HEK293 (cell line): Measurements from ENCODE around the gene RHEX.

ENCODE experiments used
- CTCF ChIA-PET: fragments of 350-600 bp; formaldehyde crosslinking; extraction: SDS; loops from one replicate; lab custom pipeline; 2021; ENCODE audit warnings: antibody characterized with exemption; lab: Yijun Ruan, JAX
- POLR2A ChIA-PET: fragments of 300-600 bp; formaldehyde crosslinking; extraction: SDS; loops from one replicate; lab custom pipeline; 2020; ENCODE audit warnings: antibody characterized with exemption, inconsistent platforms; lab: Yijun Ruan, JAX
- H3K27ac ChIP-seq: fragments of 200-500 bp; sonication (Bioruptor generic); 2 replicates; pipeline ENCODE4 v1.5.1; 2014; ENCODE audit warnings: low read depth, low read length, control low read depth, inconsistent platforms; ENCODE audit errors: extremely low read depth
- H3K36me3 ChIP-seq, 2 experiments: fragments of 200-500 bp in 1 of 2; sonication (Bioruptor generic) in 1 of 2; 1 replicate in 1 of 2; 2 replicates in 1 of 2; pipeline ENCODE4 v1.5.1; 2014 to 2017; ENCODE audit warnings: inconsistent platforms in 2 of 2, low read length in 2 of 2; ENCODE audit not compliant: control insufficient read depth in 2 of 2, insufficient read depth in 1 of 2
- H3K4me1 ChIP-seq: fragments of 200-500 bp; sonication (Bioruptor generic); 2 replicates; pipeline ENCODE4 v1.5.1; 2014; ENCODE audit warnings: mild to moderate bottlenecking, low read length, inconsistent platforms; ENCODE audit not compliant: control insufficient read depth, insufficient read depth
- H3K4me3 ChIP-seq: 2 replicates; pipeline ENCODE4 v1.5.1; 2011; ENCODE audit warnings: low read depth, mild to moderate bottlenecking, control low read depth, low read length, moderate library complexity
- H3K9me3 ChIP-seq: fragments of 200-500 bp; sonication (Bioruptor generic); 2 replicates; pipeline ENCODE4 v1.5.1; 2014; ENCODE audit warnings: low read depth, low read length, inconsistent platforms; ENCODE audit not compliant: control insufficient read depth, insufficient read depth
- GFI1B ChIP-seq: fragments of 450-650 bp; formaldehyde crosslinking; IDR thresholded peaks from 2 replicates; pipeline ENCODE4 v1.5.1; 2016; ENCODE audit warnings: missing biosample characterization, missing genetic modification characterization
- GLIS2 ChIP-seq: fragments of 450-650 bp; formaldehyde crosslinking; IDR thresholded peaks from 2 replicates; pipeline ENCODE4 v1.5.1; 2016; ENCODE audit warnings: missing biosample characterization, missing genetic modification characterization
- IKZF3 ChIP-seq: fragments of 450-650 bp; IDR thresholded peaks from 2 replicates; pipeline ENCODE4 v1.5.0; 2018; ENCODE audit warnings: missing biosample characterization, mild to moderate bottlenecking, missing genetic modification characterization, moderate library complexity
- KLF10 ChIP-seq: fragments of 450-650 bp; IDR thresholded peaks from 2 replicates; pipeline ENCODE4 v1.5.1; 2018; ENCODE audit warnings: missing biosample characterization, mild to moderate bottlenecking, missing genetic modification characterization
- PRDM10 ChIP-seq: fragments of 450-650 bp; formaldehyde crosslinking; IDR thresholded peaks from 2 replicates; pipeline ENCODE4 v1.5.1; 2016; ENCODE audit warnings: missing biosample characterization, missing genetic modification characterization
- PRDM4 ChIP-seq: fragments of 450-650 bp; formaldehyde crosslinking; IDR thresholded peaks from 2 replicates; pipeline ENCODE4 v1.5.1; 2017; ENCODE audit warnings: missing biosample characterization, missing genetic modification characterization
- RBAK ChIP-seq: fragments of 450-650 bp; formaldehyde crosslinking; IDR thresholded peaks from 2 replicates; pipeline ENCODE4 v1.5.1; 2016; ENCODE audit warnings: missing biosample characterization, missing genetic modification characterization
- TRIM28 ChIP-seq: IDR thresholded peaks from 2 replicates; pipeline ENCODE4 v1.6.1; 2011; ENCODE audit warnings: low read length, control low read depth, borderline replicate concordance
- ZBTB6 ChIP-seq: fragments of 450-650 bp; formaldehyde crosslinking; IDR thresholded peaks from 2 replicates; pipeline ENCODE4 v1.5.1; 2017; ENCODE audit warnings: missing biosample characterization, missing genetic modification characterization
- ZNF133 ChIP-seq: fragments of 450-650 bp; formaldehyde crosslinking; IDR thresholded peaks from 2 replicates; pipeline ENCODE4 v1.5.1; 2016; ENCODE audit warnings: missing biosample characterization, missing genetic modification characterization
- ZNF561 ChIP-seq: fragments of 450-650 bp; IDR thresholded peaks from 2 replicates; pipeline ENCODE4 v1.5.1; 2018; ENCODE audit warnings: missing biosample characterization, missing genetic modification characterization, borderline replicate concordance
- ZNF670 ChIP-seq: fragments of 450-650 bp; formaldehyde crosslinking; IDR thresholded peaks from 2 replicates; pipeline ENCODE4 v1.5.1; 2016; ENCODE audit warnings: missing biosample characterization, missing genetic modification characterization, low read depth
- ZNF776 ChIP-seq: fragments of 450-650 bp; formaldehyde crosslinking; IDR thresholded peaks from 2 replicates; pipeline ENCODE4 v1.5.0; 2017; ENCODE audit warnings: missing biosample characterization, missing genetic modification characterization, borderline replicate concordance
- ZSCAN18 ChIP-seq: fragments of 450-650 bp; formaldehyde crosslinking; IDR thresholded peaks from 2 replicates; pipeline ENCODE4 v1.5.1; 2016; ENCODE audit warnings: missing biosample characterization, missing genetic modification characterization

Gene RHEX

DNA sequence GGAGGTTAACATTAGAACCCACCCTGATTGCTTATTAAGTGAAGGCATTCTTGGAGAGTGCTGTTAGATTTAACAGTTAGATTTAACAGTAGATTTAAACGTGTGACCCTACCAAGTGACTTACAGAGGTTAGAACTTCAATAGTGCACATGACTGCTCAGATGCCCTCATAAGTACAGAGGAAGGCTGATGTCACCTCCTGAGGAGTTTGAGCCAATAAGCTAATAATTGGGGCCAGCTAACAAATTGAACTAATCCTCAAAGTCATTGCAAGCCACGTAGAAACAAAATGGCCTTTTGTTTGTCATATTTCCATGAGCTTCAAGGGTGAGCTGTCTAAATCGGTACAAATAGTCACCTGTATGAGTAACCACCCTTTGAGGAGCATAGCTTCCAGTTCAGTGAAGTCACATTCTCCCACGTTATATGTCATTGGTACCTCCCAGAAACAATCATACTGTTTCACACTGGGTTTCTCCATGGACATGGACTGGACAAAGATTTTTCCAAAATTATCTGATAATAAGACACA, 52.6 kb downstream of the RHEX start:
- POLR2A ChIA-PET, result no interaction called here
- CTCF ChIA-PET, result interaction anchor here (0.5 to 11.1 kb wide), 19 partner anchors 9 to 447 kb away, joined by 3 to 151 read pairs (median 4); no protein-coding TSS in a partner anchor

More for the DNA sequence above, 52.6 kb downstream of the RHEX start:
- TF ChIP-seq ZNF776 (tag by site-specific recombination) (no peak), GLIS2 (tag by site-specific recombination) (no peak), PRDM4 (tag by site-specific recombination) (no peak), ZNF133 (0 out of 2 replicates have a peak, but pooled peaks have one; percentile 18), GFI1B (tag by site-specific recombination) (no peak), ZBTB6 (tag by site-specific recombination) (no peak), KLF10 (tag by site-specific recombination) (no peak), IKZF3 (tag by site-specific recombination) (no peak), TRIM28 (no peak), ZNF561 (tag by site-specific recombination) (no peak), RBAK (no peak), ZSCAN18 (tag by site-specific recombination) (no peak), ZNF670 (tag by site-specific recombination) (no peak), PRDM10 (tag by site-specific recombination) (peak; percentile 53)
- no peaks in the 10 kb centered on the region for H3K4me1 ChIP-seq
- no peaks in the 10 kb centered on the region for H3K9me3 ChIP-seq
- no peak overlapping the region for H3K27ac ChIP-seq
- no peaks in the 10 kb centered on the region for H3K36me3 ChIP-seq
- H3K4me3 ChIP-seq, result no peak overlapping the region
